GM21367 (cell line): ENCODE data around the gene TRIM61.

Source experiments
- ATAC-seq: cut with Tn5 transposase; IDR thresholded peaks from one replicate; pipeline ENCODE4 v1.9.1; 2021; ENCODE audit not compliant: unreplicated experiment

Gene TRIM61

DNA sequence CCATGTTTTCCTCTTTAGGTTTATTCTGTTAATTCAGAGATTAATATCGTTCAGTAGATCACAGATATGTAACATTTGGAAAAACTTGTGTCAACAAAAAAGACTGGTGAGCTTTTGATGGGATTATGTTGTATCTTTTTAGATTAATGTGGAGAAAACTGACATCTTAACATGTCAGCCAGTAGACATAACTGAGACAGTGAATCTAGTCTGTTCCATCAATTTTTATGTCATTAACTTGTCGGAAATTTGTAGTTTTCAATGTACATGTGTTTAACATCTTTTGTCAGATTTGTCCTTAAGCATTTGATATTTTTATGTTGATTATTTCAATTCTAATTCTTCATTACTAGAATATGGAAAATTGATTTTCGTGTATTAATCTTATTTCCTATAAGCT is 58.5 kb downstream of the TRIM61 start:
- no peak for ATAC-seq
